ENCODE measurements around the gene TUBE1.
A peak's percentile ranks its signal among the peaks of the same experiment; 100 is the strongest.
"Not testable (repeated sequence)": the region's sequence is repeated elsewhere in the genome, so short reads cannot be mapped to it uniquely, and the experiment has no call there.

Gene TUBE1

GRCh38 chr6:112062966-112063365 is 24.3 kb downstream of the TUBE1 start:
- no peak for DNase-seq (ENCODE audit: low spot score)

GRCh38 chr6:112061605-112062004 is 25.7 kb downstream of the TUBE1 start:
- DNase-seq (ENCODE audit: low spot score), result no peak

- no peak for DNase-seq (ENCODE audit: low spot score)
Measured at GRCh38 chr6:112058243-112059032, 28.8 kb downstream of the TUBE1 start.

GRCh38 chr6:112054555-112055190 is 32.6 kb downstream of the TUBE1 start:
- DNase-seq (ENCODE audit: low spot score), result no peak

GRCh38 chr6:112054001-112054400 is 33.3 kb downstream of the TUBE1 start, which contains the start of gene CCN6:
Gene CCN6, plus strand, starts transcription at chr6:112054104. Its CDS starts 254 bp downstream, at chr6:112054358.
- no peak for DNase-seq (ENCODE audit: low spot score)

GRCh38 chr6:112051251-112051740 is 36.0 kb downstream of the TUBE1 start:
- DNase-seq (ENCODE audit: low spot score), result not testable (repeated sequence)

- DNase-seq (ENCODE audit: low spot score), result no peak
Measured at GRCh38 chr6:112050429-112050828, 36.9 kb downstream of the TUBE1 start.

GRCh38 chr6:112049996-112050395 is 37.3 kb downstream of the TUBE1 start:
- no peak for DNase-seq (ENCODE audit: low spot score)

- no peak for DNase-seq (ENCODE audit: low spot score)
Measured at GRCh38 chr6:112049026-112049799, 38.1 kb downstream of the TUBE1 start.

- not testable (repeated sequence) for DNase-seq (ENCODE audit: low spot score)
Measured at GRCh38 chr6:112047523-112047922, 39.8 kb downstream of the TUBE1 start.

- no peak for DNase-seq (ENCODE audit: low spot score)
Measured at GRCh38 chr6:112044856-112045255, 42.4 kb downstream of the TUBE1 start.

- DNase-seq (ENCODE audit: low spot score), result no peak
Measured at GRCh38 chr6:112044196-112044595, 43.1 kb downstream of the TUBE1 start.

GRCh38 chr6:112043032-112044007 is 44.0 kb downstream of the TUBE1 start:
- peak; percentile 88 for DNase-seq (ENCODE audit: low spot score)

GRCh38 chr6:112041535-112041934 is 45.7 kb downstream of the TUBE1 start:
- DNase-seq (ENCODE audit: low spot score), result no peak

GRCh38 chr6:112040956-112041355 is 46.3 kb downstream of the TUBE1 start:
- no peak for DNase-seq (ENCODE audit: low spot score)

- no peak for DNase-seq (ENCODE audit: low spot score)
Measured at GRCh38 chr6:112039431-112039770, 47.9 kb downstream of the TUBE1 start.

- DNase-seq (ENCODE audit: low spot score), result no peak
Measured at GRCh38 chr6:112038756-112039430, 48.4 kb downstream of the TUBE1 start.

- no peak for DNase-seq (ENCODE audit: low spot score)
Measured at GRCh38 chr6:112038268-112038667, 49.0 kb downstream of the TUBE1 start.

- no peak for DNase-seq (ENCODE audit: low spot score)
Measured at GRCh38 chr6:112037783-112038216, 49.5 kb downstream of the TUBE1 start.

- no peak for DNase-seq (ENCODE audit: low spot score)
Measured at GRCh38 chr6:112036088-112036637, 51.1 kb downstream of the TUBE1 start.

GRCh38 chr6:112034616-112034995 is 52.7 kb downstream of the TUBE1 start:
- DNase-seq (ENCODE audit: low spot score), result no peak
